Measurements from ENCODE around the gene NR1H4.

GRCh38 chr12:100529756-100530350 lies 56.2 kb downstream of the NR1H4 start:
- TF ChIP-seq EP300 (IDR thresholded peaks at IDR 0.05; ENCODE audit: low read depth) = no peak
- TF ChIP-seq CTCF (IDR thresholded peaks at IDR 0.05) = no peak
